GM12801 (cell line): Measurements from ENCODE around the gene METTL25B.

ENCODE experiments used
- TF ChIP-seq, protein P1 (sequence below): IDR thresholded peaks from one replicate; pipeline ENCODE4 v1.5.1; 2011; ENCODE audit warnings: control low read depth; ENCODE audit not compliant: insufficient read length; ENCODE audit errors: extremely low read depth

METTL25B gene

GRCh38 chr1:156703741-156704140 is 24.5 kb upstream of the METTL25B start:
- TF ChIP-seq, protein P1, sequence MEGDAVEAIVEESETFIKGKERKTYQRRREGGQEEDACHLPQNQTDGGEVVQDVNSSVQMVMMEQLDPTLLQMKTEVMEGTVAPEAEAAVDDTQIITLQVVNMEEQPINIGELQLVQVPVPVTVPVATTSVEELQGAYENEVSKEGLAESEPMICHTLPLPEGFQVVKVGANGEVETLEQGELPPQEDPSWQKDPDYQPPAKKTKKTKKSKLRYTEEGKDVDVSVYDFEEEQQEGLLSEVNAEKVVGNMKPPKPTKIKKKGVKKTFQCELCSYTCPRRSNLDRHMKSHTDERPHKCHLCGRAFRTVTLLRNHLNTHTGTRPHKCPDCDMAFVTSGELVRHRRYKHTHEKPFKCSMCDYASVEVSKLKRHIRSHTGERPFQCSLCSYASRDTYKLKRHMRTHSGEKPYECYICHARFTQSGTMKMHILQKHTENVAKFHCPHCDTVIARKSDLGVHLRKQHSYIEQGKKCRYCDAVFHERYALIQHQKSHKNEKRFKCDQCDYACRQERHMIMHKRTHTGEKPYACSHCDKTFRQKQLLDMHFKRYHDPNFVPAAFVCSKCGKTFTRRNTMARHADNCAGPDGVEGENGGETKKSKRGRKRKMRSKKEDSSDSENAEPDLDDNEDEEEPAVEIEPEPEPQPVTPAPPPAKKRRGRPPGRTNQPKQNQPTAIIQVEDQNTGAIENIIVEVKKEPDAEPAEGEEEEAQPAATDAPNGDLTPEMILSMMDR, result no peak

- TF ChIP-seq, protein P1, result no peak
Observed at GRCh38 chr1:156704166-156704711, 24.0 kb upstream of the METTL25B start.

GRCh38 chr1:156704930-156705320 is 23.3 kb upstream of the METTL25B start:
- TF ChIP-seq, protein P1, result no peak

- TF ChIP-seq, protein P1, result no peak
Observed at GRCh38 chr1:156705321-156705917, 22.9 kb upstream of the METTL25B start, which contains the start of gene CRABP2. Gene CRABP2, minus strand, starts transcription at chr1:156705583. Its CDS starts 137 bp downstream, at chr1:156705446.

DNA sequence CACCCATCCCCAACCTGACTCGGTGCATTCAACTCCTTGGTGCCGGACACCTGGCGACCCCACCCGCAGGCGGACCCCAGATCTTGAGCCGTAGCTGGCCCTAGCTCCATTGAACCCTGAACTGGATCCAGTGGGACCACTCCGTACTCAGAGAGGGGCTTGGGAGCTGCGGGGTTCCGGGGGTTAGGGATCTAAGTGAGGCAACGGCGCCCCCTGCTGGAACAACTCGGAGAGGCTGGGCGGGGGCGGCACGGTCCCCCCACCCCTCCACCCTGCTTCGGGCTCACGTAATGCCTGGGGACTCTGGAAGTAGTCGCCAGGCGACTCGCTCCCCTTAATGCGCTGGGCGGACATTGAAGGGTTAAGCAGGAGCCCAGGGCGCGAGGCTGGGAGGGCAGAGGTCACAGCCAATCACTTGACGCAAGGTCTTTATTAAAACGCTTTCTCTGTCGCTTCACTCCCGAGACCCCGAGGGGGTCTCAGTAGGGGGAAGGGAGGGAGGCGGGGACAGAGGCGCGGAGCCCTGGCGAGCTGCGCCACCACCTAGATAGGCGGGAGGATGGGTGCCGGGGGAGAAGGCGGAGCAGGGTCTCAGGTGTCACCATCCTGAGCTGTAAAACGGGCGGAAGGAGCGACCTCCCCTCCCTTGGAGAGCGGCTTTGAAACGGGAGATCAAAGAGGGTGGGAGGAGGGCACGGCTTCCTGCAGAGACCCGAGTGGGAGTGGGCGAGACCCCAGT is 22.2 kb upstream of the METTL25B start:
- TF ChIP-seq, protein P1, result no peak

DNA sequence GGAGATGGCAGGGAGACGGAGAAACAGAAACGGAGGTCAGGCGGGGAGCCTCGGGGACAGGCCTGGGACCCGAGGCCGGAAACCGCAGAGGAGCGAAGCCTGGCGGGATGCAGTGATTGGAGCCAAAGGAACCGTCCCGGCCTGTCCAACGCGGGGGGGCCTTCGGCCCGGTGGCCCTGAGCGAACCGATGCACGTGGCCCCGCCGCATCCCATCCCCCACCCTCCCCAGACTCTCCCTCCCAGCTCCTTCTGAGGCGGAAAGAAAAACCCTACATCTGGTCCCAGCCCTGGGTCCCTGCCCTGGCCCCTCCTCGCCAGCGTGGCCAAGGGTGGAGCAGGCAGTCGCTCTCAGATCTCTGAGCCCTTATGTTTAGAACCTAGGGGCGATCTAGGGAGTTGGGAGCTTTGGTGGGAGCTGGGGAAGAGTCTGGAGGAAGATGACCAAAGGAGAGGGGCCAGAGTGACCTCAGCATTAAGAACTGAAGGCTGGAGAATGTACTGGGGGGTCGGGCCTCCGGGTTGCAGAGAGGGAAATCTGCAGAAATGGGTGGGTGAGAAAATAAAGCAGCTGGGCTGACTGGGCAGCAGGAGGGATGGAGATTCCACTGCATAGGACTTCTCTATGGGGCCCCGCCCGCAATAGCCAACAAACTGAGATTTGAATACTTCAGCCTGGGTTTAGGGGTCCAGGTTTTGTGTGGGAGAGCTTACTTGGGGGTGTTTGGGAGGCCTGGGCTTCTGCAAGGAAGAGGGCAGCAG is 21.4 kb upstream of the METTL25B start:
- TF ChIP-seq, protein P1, result no peak

DNA sequence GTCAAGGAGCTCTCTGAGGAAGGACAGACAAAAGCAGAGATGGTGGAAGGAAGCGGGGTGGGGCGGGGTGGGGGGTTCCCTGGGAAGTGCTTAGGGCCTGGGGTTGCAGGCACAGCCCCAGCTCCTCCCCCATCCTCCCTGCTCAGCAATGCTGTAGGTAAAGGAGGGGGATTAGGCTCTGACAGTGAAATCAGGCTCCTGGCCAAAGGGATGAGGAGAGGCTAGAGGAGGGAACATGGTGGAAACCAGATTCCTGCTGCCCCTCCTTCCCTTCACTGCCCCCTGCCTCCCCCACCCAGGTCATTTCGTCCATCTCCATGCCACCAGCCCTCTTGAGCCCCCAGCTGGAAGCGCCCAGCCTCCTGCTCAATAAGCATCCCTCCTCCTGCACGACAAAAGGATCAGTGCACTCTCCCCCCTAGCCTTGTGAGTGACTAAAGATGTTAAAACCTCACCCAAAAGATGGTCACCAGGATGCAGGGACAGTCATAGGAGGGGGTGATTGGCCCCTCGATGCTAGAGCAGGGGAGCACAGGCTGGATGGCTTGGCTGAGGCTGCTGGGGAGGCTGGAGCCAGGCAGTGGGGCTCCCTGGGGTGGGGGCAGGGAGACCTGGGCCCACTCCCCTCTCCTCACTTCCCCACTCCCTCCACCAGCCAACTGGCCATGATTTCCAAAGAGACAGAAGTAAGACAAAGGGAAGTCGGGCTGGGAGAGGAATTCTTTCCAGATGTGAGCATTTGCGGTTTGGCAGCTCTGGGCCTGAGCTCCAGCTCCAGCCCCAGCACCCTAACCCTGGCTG is 20.7 kb upstream of the METTL25B start:
- TF ChIP-seq, protein P1, result no peak
